Pancreas (tissue), 10 donors: ENCODE data around the gene ZNF320. TPM values are rescaled to one million over a fixed set of nuclear protein-coding genes. Genes with fewer than 3 reads are reported as not detected.
"Not testable (repeated sequence)": the region's sequence is repeated elsewhere in the genome, so short reads cannot be mapped to it uniquely, and the experiment has no call there.

ENCODE experiments used
- ATAC-seq, 4 donors: fragments of 200-7000 bp; cut with Tn5 transposase; one replicate each; pipeline versions ENCODE4 v1.8.0 to v1.9.1; 2020; ENCODE audit warnings: mild to moderate bottlenecking in 4 of 4, moderate library complexity in 4 of 4
- DNase-seq, 6 donors: peaks; one replicate each; pipeline ENCODE4 v3.0.0-alpha.2; 2020
- FAIRE-seq: peaks from 2 replicates; lab custom pipeline; 2012; peaks lifted over from hg19 to GRCh38; lab: Jason Lieb, UNC
- H3K27ac ChIP-seq, 4 donors: fragments of 200-600 bp; sonication (generic); 1 replicate in 3 of 4; 2 replicates in 1 of 4; pipeline versions ENCODE4 v1.5.0 to v1.8.0; 2020
- H3K27me3 ChIP-seq, 4 donors: fragments of 200-600 bp; one replicate each; pipeline ENCODE4 v1.8.0; 2021
- H3K36me3 ChIP-seq, 3 donors: fragments of 200-600 bp; sonication (generic) in 1 of 3; one replicate each; pipeline versions ENCODE4 v1.5.0 to v1.8.0; 2020 to 2021
- H3K4me1 ChIP-seq, 3 donors: fragments of 200-600 bp; one replicate each; pipeline ENCODE4 v1.8.0; 2021
- H3K4me3 ChIP-seq, 4 donors: fragments of 200-600 bp; sonication (generic) in 2 of 4; one replicate each; pipeline versions ENCODE4 v1.5.0 to v1.8.0; 2020 to 2021
- H3K9me3 ChIP-seq, 4 donors: fragments of 200-600 bp; one replicate each; pipeline ENCODE4 v1.8.0; 2021
- WGBS, 2 donors: extraction: QIAGEN DNeasy Blood & Tissue Kit; methylation state at CpG; one replicate each; pipeline ENCODE4 v1.1.7; 2013; 5-methylcytosine and 5-hydroxymethylcytosine counted together
- intact Hi-C, 3 donors: fragments of 100-400 bp; cut with DNase I; formaldehyde crosslinking; loops; one replicate each; pipeline versions ENCODE4 v1.11.1 to v1.14.2; 2022
- polyA plus RNA-seq, 2 donors: library from polyadenylated mRNA; stranded (reverse); fragments of 200-250 nt; gene quantifications; one replicate each; pipeline ENCODE4 v1.2.3, GENCODE V29; 2013
- total RNA-seq, 6 donors: library from RNA; stranded (reverse); fragmentation: NEBNext Ultra II Directional in 4 of 6; extraction: Animal tissue kit (Norgen Biotek cat#: 25700) in 4 of 6; gene quantifications; one replicate each; pipeline versions ENCODE4 v1.2.1 to v1.2.4, GENCODE V29; 2021 to 2023
- donor health status: healthy with polysubstance abuse.
- donor health status: DM: no; HTN: no; CAD: no; lungs with moderate emphysema.
- donor health status: DM: no; HTN: no; CAD: no.
- donor health status: control.
- donor health status: control.
- donor health status: Bipolar disorder and iron deficiency.
- donor health status: DM: yes; HTN: yes; CAD: no.
- donor health status: DM: no; HTN: no; CAD: no.
- donor health status: DM: no; HTN: no; CAD: no.
- donor health status: DM: yes; HTN: yes; CAD: no.

Gene ZNF320
- total and polyA plus RNA-seq, 8 donors: 2.8 to 21.3 (median 6.4) TPM

- 1 to 4% methylated on average over 24 of the region's 31 CpGs for WGBS, 2 donors
- peak; percentile 20 to 54 (median 49) for ATAC-seq
- FAIRE-seq, DNase-seq, H3K9me3 ChIP-seq, H3K36me3 ChIP-seq, H3K4me1 ChIP-seq, H3K27me3 ChIP-seq, intact Hi-C loops: not testable (repeated sequence)
- peak overlapping the region; percentile 44 to 70 (median 60) for H3K4me3 ChIP-seq
- H3K27ac ChIP-seq: peak overlapping the region in 3 of 4 donors; percentile 20 to 70 (median 26)
Measured at GRCh38 chr19:52856540-52857377, 40.7 kb downstream of the ZNF320 start.

Other genes starting within 250 kb of the ZNF320 start
- gene ZNF611, start 162.6 kb downstream of the ZNF320 start, total RNA-seq: 10 to 100 TPM in 1 of 6 donors, 1 to 10 TPM in 5; 5.7 to 15.2 (median 7.0) TPM
- 1 to 10 TPM; 3.4 to 6.2 TPM for gene ZNF611, start 162.6 kb downstream of the ZNF320 start, polyA plus RNA-seq
- 10 to 100 TPM in 1 of 6 donors, 1 to 10 TPM in 5; 3.1 to 10.3 (median 5.1) TPM for gene ZNF600, start 110.8 kb downstream of the ZNF320 start, total RNA-seq
- gene ZNF600, start 110.8 kb downstream of the ZNF320 start, polyA plus RNA-seq: 10 to 100 TPM; 11.0 to 17.4 TPM
- gene ZNF28, start 76.0 kb downstream of the ZNF320 start, total RNA-seq: 10 to 100 TPM in 1 of 6 donors, 1 to 10 TPM in 5; 4.9 to 13.5 (median 7.1) TPM
- 1 to 10 TPM; 2.3 to 2.8 TPM for gene ZNF28, start 76.0 kb downstream of the ZNF320 start, polyA plus RNA-seq
- gene ZNF468, start 40.0 kb downstream of the ZNF320 start, total RNA-seq: 10 to 100 TPM in 2 of 6 donors, 1 to 10 TPM in 4; 7.0 to 14.7 (median 8.5) TPM
- gene ZNF468, start 40.0 kb downstream of the ZNF320 start, polyA plus RNA-seq: 10 to 100 TPM in 1 of 2 donors, 1 to 10 TPM in 1; 6.5 to 10.0 TPM
- gene ZNF888, start 25.8 kb upstream of the ZNF320 start, total RNA-seq: 10 to 100 TPM in 1 of 6 donors, 1 to 10 TPM in 5; 4.0 to 10.8 (median 4.8) TPM
- 10 to 100 TPM in 1 of 2 donors, 1 to 10 TPM in 1; 5.8 to 10.5 TPM for gene ZNF888, start 25.8 kb upstream of the ZNF320 start, polyA plus RNA-seq
- 10 to 100 TPM in 1 of 6 donors, 1 to 10 TPM in 5; 3.6 to 12.1 (median 5.7) TPM for gene ZNF816, start 65.2 kb upstream of the ZNF320 start, total RNA-seq
- 1 to 10 TPM; 3.2 to 4.1 TPM for gene ZNF816, start 65.2 kb upstream of the ZNF320 start, polyA plus RNA-seq
- not detected for gene ERVV-1, start 116.3 kb upstream of the ZNF320 start, total RNA-seq
- not detected for gene ERVV-1, start 116.3 kb upstream of the ZNF320 start, polyA plus RNA-seq
- gene ERVV-2, start 147.1 kb upstream of the ZNF320 start, total RNA-seq: not detected
- gene ERVV-2, start 147.1 kb upstream of the ZNF320 start, polyA plus RNA-seq: not detected
- gene ZNF160, start 205.8 kb upstream of the ZNF320 start, total RNA-seq: 10 to 100 TPM in 4 of 6 donors, 1 to 10 TPM in 2; 6.4 to 18.7 (median 12.5) TPM
- gene ZNF160, start 205.8 kb upstream of the ZNF320 start, polyA plus RNA-seq: 10 to 100 TPM; 14.6 to 21.4 TPM
- 1 to 10 TPM; 1.9 to 7.9 (median 4.5) TPM for gene ZNF415, start 235.3 kb upstream of the ZNF320 start, total RNA-seq
- 1 to 10 TPM; 5.5 to 6.3 TPM for gene ZNF415, start 235.3 kb upstream of the ZNF320 start, polyA plus RNA-seq